GM21447 (cell line): Measurements from ENCODE around the gene PRM1.

Source experiments
- ATAC-seq: cut with Tn5 transposase; IDR thresholded peaks from one replicate; pipeline ENCODE4 v1.9.1; 2021; ENCODE audit not compliant: unreplicated experiment

Gene PRM1

DNA sequence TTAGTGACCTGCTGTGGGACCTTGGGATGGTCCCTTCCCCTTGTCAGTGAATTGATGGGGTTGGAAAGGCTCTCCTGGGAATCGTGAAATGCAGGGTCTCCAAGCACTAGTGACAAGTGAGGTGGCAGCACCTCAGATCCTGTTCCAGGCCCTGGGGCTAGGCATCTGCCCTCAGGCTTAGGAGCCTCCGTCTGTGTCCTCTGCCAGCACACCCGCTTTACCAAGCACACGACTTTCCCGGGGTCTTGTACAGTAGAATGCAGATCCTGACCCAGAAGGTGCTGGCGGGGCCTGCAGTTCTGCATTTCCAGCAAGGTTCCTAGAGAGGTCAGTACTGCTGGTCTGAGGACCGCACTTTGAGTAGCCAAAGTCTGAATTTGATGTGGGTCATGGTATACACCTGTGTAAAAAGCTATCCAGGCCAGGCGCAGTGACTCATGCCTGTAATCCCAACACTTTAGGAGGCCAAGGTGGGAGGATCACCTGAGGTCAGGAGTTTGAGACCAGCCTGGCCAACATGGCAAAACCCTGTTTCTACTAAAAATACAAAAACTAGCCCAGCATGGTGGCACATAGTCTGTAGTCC is 33.3 kb upstream of the PRM1 start:
- ATAC-seq: no peak

DNA sequence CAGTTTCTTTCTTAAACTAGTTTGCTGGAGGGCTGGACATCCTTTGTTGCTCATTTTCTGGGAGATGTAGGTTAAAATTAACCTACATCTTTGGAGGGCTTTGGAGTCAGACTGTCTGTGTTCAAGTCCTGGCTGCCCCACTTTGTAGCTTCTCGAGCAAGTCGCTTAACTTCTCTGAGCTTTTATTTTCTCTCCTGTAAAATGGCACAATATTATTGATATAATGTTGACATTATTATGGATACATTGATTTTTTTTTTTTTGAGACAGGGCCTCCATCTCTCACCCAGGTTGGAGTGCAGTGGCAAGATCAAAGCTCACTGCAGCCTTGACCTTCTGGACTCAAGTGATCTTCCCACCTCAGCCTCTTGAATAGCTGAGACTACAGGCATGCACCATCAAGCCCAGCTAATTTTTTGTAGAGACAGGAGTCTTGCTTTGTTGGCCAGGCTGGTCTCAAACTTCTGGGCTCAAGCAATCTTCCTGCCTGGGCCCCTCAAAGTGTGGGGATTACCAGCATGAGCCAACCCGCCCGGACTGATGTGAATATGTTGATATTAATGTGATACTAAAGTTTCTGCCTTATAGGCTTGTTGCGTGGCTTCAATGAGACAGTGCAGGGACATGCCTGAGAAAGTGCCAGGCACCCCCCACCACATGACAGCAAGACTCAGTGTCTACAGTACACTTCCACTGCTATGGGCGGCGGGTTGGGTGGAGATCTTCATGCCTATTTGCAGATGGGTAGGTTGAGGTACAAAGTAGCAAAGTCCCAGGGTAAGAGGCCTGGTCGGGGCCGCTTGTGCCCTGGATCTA is 32.6 kb upstream of the PRM1 start:
- no peak for ATAC-seq

DNA sequence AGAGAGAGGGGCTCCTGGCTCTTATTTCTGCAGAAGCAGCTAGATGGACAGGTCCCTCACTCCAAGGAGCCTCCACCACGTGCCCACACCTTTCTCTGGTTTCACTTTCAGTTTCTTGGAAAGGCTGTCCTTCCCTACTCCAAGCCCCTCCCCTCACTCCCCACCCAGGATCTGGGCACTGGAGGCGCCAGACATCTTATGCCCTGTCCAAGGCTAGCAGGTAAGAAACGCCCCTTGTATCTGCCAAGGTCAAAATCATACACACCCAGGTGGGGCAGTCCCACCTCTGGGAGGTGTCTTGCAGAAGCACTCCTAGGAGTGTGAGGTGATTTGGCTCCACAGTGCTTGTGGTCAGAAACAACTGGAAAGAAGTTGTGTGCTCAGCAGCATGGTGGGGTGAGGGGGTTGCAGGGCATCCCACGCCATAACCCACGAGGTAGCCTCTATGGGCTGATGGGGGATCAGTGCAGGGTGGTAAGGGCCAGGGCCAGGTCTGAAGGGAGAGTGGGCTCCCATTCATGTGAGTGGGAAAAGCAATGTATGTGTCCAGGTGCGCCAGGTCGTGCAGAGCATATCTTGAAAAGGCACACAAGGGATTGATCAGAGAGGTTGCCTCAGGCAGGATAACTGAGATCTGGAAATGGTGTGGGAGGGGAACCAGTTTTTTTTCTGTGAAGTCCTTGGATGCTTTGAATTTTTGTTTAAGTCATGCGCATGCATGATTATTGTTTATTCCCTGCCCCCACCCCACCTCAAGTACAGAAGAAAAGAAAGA is 31.8 kb upstream of the PRM1 start:
- ATAC-seq: no peak

DNA sequence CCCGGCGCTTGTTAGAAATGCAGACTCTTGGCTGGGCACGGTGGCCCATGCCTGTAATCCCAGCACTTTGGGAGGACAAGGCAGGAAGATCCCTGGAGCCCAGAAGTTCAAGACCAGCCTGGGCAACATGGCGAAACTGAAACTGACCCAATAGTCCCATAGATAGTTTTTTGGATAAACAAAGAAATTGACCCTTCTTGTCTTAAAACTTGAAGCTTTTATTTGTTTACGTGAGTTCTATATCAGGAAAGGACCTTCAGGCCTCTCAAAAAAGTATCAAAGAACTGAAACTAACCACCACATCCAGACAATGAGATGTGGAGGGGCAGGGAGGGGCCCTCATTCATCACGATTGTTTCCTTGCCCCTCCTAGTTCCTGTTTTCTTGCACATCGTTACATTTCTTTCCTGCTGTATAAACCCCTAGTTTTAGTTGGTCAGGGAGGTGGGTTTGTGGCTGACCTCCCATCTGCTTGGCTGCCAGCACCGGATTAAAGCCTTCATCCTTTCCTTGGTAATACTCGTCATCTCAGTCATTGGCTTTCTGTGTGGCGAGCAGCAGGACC is 29.9 kb upstream of the PRM1 start:
- peak; percentile 30 for ATAC-seq

DNA sequence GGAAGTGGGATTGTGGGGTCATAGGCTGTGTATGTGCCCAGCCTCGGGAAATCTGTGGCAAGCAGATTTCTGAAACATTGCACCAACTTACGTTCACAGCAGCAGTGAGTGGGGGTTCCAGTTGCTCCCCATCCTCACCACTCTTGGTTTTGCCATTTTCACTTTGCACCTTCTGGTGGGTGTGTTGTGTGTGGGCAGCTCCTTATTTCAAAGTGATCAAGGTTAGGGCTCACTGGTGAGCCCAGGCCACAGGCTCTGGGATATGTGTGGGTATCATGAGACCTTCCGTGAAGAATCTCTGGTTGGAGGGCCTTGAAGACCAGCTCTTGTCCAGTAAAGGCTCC is 29.5 kb upstream of the PRM1 start:
- ATAC-seq: no peak

DNA sequence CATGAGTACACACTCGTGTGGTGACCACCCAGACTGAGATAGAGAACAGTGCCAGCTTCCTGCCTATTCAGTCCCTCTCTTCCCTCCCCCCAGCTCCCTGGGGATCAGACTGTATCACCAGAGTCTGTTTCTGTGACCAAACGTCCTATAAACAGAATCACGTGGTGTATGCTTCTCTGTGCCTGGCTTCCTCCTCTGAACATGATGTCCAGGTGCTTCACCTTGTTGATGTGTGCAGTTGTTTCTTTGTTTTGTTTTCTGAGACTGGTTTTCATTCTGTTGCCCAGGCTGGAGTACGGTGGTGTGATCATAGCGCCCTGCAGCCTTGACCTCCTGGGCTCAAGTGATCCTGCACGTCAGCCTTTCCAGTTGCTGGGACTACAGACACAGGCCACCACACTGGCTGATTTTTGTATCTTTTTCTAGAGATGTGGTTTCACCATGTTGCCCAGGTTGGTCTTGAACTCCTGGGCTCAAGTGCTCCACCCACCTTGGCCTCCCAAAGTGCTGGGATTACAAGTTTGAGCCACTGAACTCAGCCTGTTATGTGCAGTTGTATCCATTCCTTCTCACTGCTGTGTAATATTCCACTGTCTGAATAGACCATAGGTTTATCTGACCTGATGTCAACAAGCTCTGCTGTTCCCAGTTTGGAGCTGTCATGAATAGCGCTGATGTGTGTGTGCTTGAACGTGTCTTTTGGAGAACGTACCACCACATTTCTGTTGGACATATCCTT is 28.9 kb upstream of the PRM1 start:
- peak; percentile 40 for ATAC-seq

DNA sequence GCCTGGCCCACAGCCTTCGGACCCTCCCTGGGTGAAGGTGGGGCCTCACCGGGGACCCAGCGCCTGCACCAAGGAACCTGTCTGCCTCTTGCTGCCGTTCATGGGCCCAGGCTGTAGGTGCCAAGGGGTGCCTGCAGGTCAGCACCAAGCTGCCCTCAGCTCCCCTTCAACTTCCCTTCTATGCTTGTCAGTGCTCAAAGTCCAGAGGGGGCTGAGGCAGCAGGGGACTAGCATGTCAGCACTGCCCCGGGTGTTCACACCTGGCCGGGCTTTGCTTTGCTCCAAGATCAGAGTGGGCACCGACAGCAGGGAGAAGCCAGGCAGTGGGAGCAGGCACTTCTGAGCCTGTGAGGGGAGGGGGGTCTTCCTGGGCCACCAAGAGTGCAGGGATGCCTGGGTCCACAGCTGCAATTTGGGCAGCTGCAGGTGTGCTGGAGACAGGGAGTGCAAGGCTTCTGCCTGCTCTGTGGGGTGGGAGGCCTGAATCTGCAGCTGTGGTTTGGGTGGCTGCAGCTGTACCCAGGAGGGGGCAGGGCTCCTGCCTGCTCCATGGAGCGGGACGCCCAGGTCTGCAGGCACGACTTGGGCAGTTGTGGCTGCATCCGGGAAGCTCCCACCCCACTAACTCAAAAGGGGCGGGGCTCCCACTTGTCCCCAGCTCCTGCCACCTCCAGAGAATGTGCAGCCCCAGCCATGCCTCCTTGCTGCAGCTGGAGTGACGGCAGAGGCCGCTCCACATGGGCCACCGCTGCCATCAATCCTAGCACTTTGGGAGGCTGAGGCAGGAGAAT is 27.6 kb upstream of the PRM1 start:
- ATAC-seq: peak; percentile 35

DNA sequence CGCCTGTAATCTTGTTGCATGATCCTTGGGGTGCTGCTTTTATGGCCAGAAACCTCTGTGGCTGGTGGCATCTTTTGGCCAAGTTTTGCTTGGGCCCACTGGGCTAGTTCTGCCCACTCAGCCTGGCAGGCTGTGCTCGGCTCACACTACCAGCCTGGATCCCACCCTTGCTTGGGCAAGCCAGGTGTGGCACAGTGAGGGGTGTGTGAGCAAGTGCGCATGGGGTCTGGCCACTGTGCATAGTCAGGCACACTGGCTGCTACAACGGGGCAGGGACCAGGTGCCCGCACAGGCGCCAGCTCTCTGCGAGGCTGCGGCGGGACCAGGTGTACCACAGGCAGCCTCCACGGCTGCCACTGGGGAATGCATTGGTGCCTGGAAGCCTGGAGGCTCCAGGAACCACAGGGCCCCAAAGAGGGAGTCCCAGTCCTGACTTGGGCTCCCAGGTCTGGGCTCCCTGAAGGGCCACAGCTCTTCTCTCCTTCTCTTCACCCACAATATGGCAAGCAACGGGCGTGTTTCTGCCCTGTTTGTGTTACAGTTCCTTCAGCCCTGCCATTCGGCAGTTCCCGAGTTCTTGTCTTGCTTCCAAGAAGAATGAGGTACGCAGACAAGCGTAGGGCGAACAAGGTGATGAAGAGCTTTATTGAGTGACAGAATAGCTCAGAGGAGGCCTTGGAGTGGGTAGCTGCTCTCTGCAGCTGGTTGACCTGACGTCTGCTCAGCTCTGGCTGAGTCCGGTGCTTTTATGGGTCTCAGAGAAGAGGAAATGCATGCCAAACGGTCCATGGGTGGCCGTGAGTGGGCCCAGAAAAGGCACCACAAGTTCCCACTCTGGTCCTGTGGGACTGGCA is 26.7 kb upstream of the PRM1 start:
- no peak for ATAC-seq

DNA sequence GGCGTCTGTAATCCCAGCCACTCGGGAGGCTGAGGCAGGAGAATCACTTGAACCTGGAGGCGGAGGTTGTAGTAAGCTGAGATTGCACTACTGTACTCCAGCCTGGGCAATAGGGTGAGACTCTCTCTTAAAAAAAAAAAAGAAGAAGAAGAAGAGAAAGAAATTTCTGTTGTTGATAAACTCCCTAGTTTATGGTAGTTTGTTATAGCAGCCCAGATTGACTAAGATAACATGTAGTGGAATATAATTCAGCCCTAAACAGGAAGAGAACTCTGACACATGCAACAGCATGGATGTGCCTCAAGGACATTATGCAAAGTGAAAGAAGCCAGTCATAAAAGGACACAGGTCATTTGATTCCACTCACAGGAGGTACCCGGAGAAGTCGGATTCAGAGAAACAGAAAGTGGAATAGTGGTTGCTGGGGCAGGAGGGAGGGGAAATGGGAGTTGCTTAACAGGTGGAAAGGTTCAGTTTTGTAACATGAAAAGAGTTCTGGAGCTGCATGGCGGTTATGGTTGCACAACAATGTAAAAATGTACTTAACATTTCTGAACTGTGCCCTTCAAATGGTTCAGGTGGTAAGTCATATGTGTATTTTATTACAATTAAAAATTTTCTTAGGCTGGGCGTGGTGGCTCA is 26.0 kb upstream of the PRM1 start:
- no peak for ATAC-seq

DNA sequence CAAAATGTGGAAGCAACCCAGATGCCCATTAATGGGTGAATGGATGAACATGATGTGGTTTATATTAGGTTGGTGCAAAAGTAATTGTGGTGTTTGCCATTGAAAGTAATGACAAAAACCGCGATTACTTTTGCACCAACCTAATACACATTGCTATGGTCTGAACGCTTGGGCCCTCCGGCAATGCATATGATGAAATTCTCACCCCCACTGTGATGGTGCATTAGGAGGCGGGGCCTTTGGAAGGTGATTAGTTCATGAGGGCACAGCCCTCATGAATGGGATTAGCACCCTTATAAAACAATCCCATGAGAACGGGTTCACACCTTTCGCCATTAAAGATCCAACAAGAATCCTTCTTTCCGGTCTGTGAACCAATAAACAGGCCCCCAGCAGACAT is 25.3 kb upstream of the PRM1 start:
- ATAC-seq: no peak

DNA sequence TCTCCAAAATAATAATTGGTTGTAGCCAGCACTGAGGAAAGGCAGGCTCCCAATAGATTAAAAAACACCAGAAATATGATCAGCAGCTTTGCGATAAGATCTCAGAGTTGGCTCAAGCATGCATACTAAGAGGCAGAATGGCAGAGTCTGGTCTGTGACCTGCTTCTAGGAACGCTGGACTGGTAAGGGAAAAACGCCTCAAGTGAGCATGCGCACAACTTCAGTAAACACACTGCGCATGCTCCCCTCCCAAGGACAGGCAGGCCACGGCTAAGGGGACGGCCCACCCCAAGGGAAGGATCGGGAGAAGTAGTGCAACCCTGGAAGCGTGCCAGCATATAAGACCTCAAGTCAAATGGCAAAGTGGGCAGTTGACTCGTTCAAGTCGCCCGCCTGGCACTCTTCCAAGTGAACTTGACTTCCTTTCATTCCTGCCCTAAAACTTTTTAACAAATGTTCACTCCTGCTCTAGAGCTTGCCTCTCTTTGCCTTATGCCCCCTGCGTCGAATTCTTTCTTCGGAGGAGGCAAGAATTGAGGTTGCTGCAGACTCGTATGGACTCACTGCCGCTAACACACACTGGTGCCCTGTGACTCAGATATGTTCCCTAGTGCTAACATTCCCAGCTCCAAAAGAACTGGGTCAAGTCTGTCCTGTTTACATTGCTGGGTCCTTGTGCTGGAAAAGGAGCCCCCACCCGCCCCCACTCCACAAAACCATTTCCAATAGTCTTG is 22.4 kb upstream of the PRM1 start:
- no peak for ATAC-seq

DNA sequence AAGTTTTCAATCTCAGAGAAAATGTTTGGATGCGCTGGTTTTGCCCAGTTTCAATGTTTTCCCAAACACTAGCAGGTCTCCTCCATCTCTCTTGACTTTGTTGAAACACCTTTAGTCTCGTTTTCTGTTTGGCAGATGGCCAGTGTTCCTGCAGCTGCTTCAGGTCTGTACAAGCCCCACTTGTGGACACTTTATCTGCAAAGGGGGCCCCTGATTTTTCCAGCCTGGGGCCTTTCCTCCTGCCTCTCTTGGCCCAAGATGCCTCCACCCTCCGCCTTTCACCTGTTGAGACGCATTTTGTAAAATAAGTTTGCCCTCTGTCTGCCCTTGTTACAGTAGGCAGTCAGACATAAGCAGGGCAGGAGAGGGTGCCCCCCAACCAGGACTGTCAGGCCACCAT is 21.8 kb upstream of the PRM1 start:
- no peak for ATAC-seq

DNA sequence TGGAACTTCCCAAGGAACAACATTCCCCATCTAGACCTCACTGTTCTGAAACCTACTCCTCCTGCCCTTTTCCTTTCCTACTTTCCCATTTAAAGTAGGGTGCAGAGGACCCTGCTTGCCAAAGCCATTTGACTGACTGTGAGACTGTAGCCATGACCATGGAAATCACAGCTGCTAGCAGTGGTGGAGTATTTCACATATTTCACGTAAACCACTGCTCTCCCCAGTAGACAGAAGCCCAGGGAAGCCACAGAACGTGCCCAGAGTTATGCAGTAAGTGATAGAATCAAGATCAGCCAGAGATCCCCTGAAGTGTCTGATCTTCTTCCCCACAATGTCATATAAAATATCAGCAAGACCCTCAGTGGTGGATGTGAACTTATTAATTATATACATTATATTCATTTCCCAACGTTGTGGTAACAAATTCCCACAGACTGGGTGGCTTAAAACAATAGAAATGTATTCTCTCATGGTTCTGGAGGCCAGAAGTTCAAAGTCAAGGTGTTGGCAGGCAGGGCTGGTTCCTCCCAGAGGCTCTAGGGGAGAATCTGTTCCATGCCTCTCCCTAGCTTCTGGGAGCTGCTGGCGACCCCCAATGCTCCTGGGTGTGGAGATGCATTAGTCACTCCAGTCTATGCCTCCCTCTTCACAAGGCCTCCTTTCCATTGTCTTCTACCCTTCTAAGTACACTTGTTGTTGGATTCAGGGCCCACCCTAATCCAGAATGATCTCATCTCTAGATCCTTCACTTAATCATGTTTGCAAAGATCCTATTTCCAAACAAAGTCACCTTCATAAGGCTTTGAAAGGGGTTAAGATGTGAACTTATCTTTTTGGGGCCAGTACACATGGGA is 20.7 kb upstream of the PRM1 start:
- ATAC-seq: no peak

DNA sequence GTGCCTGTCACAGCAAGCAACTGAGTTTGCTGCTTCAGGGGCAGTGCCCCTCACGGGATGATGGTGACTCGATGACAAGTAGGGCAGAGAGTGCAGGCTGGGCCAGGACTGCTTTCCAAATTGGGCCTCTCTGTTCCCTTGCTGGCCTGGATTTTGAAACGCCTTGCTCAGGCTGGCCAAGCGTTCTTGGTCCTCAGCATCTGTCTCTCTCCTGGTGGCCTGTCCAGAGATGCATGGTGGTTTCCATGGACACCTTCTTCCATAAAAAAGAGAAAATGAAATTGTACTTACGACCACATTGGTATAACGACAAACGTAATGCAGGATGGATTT is 19.4 kb upstream of the PRM1 start:
- no peak for ATAC-seq

DNA sequence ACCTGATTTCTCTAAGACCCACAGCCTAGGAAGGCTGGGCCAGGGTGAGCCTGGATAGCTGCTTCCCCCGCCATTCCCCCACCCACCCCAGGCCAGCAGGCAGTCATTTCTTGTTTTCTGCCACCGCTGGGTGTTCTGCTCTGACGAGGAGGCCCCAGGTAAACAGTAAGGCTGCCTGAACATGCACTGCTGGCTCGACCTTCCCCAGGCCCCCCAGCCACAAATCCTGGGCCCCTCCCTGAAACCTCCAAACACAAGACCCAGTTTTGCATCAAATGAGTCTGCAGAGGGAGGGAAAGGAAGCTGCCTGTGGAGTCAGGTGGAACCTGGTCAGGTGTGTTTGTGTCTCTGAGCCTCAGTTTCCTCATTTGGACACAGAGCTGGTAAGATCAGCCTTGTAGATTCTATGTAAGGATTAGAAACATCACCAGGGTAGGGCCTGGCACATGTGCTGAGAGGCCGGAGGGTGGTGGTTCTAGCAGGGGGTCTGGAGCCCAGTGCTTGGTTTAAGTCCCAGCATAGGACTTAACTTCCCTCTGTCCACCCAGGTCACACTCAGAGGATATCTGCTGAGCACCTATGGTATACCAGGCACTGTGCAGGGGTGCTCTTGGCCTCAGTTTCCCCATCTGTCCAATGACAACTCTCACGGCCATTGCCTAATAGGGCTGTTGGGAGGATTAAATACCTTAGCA is 18.9 kb upstream of the PRM1 start:
- ATAC-seq: no peak

DNA sequence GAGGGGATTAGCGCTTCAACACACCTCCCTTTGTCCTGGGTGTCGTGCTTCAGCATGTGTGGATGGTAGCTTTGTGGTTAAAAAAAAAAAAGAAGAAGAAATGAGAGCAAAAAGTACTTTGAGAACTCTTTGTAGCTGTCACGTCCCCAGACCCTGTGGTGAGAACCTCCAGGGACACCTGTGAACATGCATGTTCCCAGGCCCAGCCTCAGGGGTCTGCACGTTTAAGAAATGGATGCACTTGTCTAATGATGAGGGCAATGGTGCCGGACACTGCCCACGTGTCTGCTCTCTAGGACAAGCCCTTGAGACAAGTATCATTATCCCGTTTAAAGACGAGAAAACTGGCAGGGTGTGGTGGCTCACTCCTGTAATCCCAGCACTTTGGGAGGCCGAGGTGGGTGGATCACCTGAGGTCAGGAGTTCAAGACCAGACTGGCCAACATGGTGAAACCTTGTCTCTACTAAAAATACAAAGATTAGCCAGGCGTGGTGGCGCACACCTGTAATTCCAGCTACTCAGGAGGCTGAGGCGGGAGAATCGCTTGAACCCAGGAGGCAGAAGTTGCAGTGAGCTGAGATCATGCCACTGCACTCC is 17.9 kb upstream of the PRM1 start:
- ATAC-seq: peak; percentile 41
